Muscle of arm (tissue), 12 donors: ENCODE measurements around the gene PPP1R1A. TPM values are rescaled to one million over a fixed set of nuclear protein-coding genes. Genes with fewer than 3 reads are reported as not detected.

Experiments used
- DNase-seq: peaks from one replicate; pipeline ENCODE4 v3.0.0-alpha.2; 2013
- polyA plus RNA-seq, 12 donors: library from polyadenylated mRNA; unstranded; fragments of 120-200 nt; gene quantifications; one replicate each; pipeline ENCODE4 v1.2.1, GENCODE V29; 2013; ENCODE audit not compliant: insufficient read length in 12 of 12

Gene PPP1R1A
- polyA plus RNA-seq, 12 donors: 28.2 to 62.3 (median 42.0) TPM; not detected in 1

DNA sequence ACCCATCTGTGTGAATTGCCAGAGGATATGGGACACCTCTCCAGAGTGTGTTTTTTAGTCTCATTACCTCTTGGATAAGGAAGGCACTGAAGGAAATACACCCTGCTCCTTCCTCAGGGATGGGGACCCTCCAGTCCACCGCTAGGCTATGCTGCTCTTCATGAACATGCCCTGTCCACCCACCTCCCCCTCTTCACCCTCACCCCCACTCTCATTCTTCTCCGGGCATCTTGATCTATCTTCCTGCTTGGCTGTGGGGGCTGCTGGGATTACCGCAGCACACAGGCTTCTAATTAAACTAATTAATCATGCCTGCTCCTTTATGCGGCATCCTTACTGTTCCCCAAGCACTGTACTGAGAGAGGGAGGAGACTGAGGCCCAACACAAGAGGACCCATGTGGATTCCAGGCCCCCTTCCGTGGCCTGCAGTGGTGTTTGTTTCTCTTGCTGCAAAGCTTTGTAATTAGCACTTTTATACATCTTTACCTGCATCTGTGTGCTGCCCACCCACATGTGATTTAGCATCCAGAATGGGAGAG lies 46.6 kb downstream of the PPP1R1A start:
- no peak for DNase-seq

- DNase-seq: no peak
These were observed 50.2 kb downstream of the PPP1R1A start for GRCh38 chr12:54538136-54538700.

DNA sequence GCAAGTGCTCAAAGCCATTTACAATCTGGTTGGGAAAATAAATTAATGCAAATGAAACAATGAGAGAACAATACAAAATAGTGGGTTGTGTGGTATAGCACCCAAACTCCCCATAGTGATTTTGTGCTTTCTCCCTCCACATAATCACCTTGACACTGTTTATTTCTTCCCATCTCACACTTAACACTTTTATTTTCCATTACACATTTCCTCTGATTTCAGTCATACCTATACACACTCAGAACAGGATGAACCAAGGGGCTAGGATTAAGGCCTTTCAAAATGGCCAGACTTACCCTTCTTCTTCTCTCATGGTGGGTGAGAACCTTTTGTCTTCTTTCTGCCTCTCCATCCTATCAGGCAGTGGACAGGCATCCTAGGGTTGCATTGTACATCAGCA lies 53.0 kb downstream of the PPP1R1A start:
- DNase-seq: no peak

DNA sequence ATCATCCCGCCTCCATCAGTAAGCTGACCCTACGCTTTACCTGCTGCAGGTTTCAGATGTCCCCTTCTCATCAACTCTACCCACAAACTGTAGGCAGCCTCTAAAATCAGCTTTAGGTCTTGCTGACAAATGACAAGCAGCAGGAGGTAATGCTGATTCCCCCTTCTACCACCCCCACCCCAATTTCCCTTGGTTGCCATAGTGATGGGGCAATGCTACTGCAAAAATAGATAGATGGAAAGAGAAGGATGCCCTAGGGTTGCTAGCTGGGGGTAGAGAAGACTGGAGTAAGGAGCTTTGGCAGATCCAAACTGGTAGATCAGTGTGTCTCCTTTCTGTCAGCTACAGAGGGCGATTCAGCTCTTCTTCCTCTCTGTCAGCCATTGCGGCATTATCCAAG lies 58.9 kb downstream of the PPP1R1A start:
- DNase-seq: no peak

Other genes starting within 250 kb of the PPP1R1A start
- gene GPR84, start 224.2 kb downstream of the PPP1R1A start, polyA plus RNA-seq: under 1 TPM in 7 of 12 donors, not detected in 5; 0.08 to 0.59 (median 0.20) TPM
- gene ZNF385A, start 203.9 kb downstream of the PPP1R1A start, polyA plus RNA-seq: 10 to 100 TPM in 9 of 12 donors, 1 to 10 TPM in 2, not detected in 1; 6.6 to 50.4 (median 20.6) TPM
- 100 to 1,000 TPM in 9 of 12 donors, 10 to 100 TPM in 2, not detected in 1; 94.6 to 117 (median 107) TPM for gene ITGA5, start 169.4 kb downstream of the PPP1R1A start, polyA plus RNA-seq
- gene GTSF1, start 115.1 kb downstream of the PPP1R1A start, polyA plus RNA-seq: under 1 TPM in 3 of 12 donors, not detected in 9; 0.13 to 0.80 (median 0.20) TPM
- 10 to 100 TPM in 1 of 12 donors, 1 to 10 TPM in 10, not detected in 1; 1.8 to 18.6 (median 4.8) TPM for gene NCKAP1L, start 90.9 kb downstream of the PPP1R1A start, polyA plus RNA-seq
- 1 to 10 TPM in 11 of 12 donors, not detected in 1; 2.3 to 9.7 (median 3.7) TPM for gene PDE1B, start 39.1 kb downstream of the PPP1R1A start, polyA plus RNA-seq
- not detected for gene LACRT, start 46.2 kb upstream of the PPP1R1A start, polyA plus RNA-seq
- gene DCD, start 59.7 kb upstream of the PPP1R1A start, polyA plus RNA-seq: not detected